Testis (tissue), 2 donors: ENCODE results near the gene UBE2M.

ENCODE experiments used
- POLR2A ChIP-seq: fragments of 450-650 bp; IDR thresholded peaks from one replicate; pipeline ENCODE4 v1.6.1; 2017; ENCODE audit warnings: antibody characterized with exemption, mild to moderate bottlenecking, moderate library complexity
- TF ChIP-seq, protein P1 (sequence below), 3 experiments: fragments of 450-650 bp in 2 of 3; fragments of 200-600 bp in 1 of 3; sonication (generic) in 1 of 3; IDR thresholded peaks; one replicate each; pipeline ENCODE4 v1.5.1; 2016 to 2019; ENCODE audit warnings: antibody characterized with exemption in 3 of 3, mild to moderate bottlenecking in 2 of 3, moderate library complexity in 1 of 3

DNA sequence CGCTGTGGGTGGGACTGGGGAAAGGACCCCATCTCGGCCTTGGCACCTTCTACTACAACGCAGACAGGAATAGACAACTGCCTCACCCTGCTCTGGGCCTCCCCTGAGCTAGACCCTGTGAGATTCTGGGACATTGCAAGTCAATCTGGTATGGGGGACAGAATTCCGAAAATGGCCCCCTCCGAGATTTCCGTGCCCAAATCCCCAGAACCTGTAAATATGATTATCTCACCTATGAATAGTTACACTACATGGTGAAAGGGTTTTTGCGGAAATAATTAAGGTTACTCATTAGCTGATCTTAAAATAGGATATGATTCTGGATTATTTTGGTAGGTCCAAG, 38.2 kb downstream of the UBE2M start:
- TF ChIP-seq, protein P1, sequence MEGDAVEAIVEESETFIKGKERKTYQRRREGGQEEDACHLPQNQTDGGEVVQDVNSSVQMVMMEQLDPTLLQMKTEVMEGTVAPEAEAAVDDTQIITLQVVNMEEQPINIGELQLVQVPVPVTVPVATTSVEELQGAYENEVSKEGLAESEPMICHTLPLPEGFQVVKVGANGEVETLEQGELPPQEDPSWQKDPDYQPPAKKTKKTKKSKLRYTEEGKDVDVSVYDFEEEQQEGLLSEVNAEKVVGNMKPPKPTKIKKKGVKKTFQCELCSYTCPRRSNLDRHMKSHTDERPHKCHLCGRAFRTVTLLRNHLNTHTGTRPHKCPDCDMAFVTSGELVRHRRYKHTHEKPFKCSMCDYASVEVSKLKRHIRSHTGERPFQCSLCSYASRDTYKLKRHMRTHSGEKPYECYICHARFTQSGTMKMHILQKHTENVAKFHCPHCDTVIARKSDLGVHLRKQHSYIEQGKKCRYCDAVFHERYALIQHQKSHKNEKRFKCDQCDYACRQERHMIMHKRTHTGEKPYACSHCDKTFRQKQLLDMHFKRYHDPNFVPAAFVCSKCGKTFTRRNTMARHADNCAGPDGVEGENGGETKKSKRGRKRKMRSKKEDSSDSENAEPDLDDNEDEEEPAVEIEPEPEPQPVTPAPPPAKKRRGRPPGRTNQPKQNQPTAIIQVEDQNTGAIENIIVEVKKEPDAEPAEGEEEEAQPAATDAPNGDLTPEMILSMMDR (IDR thresholded peaks at IDR 0.05) = no peak
- no peak for TF ChIP-seq POLR2A
